H1 (cell line): ENCODE results near the gene F3. TPM values are rescaled to one million over a fixed set of nuclear protein-coding genes. Genes with fewer than 3 reads are reported as not detected.

Experiments
- CTCF ChIA-PET: fragments of 300-600 bp; sonication (Branson Sonifier 250); formaldehyde crosslinking; loops from one replicate; lab custom pipeline; 2021; ENCODE audit not compliant: partially characterized antibody; lab: Charles Lee
- POLR2A ChIA-PET: fragments of 300-600 bp; sonication (Branson Sonifier 250); formaldehyde crosslinking; loops from one replicate; lab custom pipeline; 2021; ENCODE audit warnings: inconsistent platforms; ENCODE audit not compliant: partially characterized antibody; lab: Charles Lee
- DNase-seq, 2 experiments: peaks; one replicate each; pipeline versions ENCODE4 v3.0.0 to v3.0.0-alpha.2; 2010 to 2022; ENCODE audit warnings: low spot score in 2 of 2, low read depth in 1 of 2, mixed read lengths in 1 of 2
- FAIRE-seq: peaks from 2 replicates; lab custom pipeline; 2011; peaks lifted over from hg19 to GRCh38; lab: Jason Lieb, UNC
- H2AFZ ChIP-seq: 2 replicates; pipeline ENCODE4 v1.8.1; 2012; ENCODE audit warnings: low read length, inconsistent platforms
- H2AK5ac ChIP-seq: 2 replicates; pipeline ENCODE4 v1.6.1; 2013; ENCODE audit warnings: low read depth, low read length
- H2BK120ac ChIP-seq: replicated peaks from 2 replicates; pipeline ENCODE3; 2013; ENCODE audit warnings: low read depth, low read length, inconsistent platforms
- H2BK12ac ChIP-seq: 2 replicates; pipeline ENCODE4 v1.6.1; 2013; ENCODE audit warnings: low read depth, low read length
- H2BK15ac ChIP-seq: 2 replicates; pipeline ENCODE4 v1.6.1; 2013; ENCODE audit warnings: low read length
- H2BK20ac ChIP-seq: 2 replicates; pipeline ENCODE4 v1.6.1; 2013; ENCODE audit warnings: low read length
- H2BK5ac ChIP-seq: 2 replicates; pipeline ENCODE4 v1.6.1; 2013; ENCODE audit warnings: low read depth, low read length
- H3K14ac ChIP-seq: 2 replicates; pipeline ENCODE4 v1.6.1; 2013; ENCODE audit warnings: inconsistent platforms; ENCODE audit not compliant: insufficient read length
- H3K18ac ChIP-seq: 2 replicates; pipeline ENCODE4 v1.6.1; 2013; ENCODE audit warnings: low read length; ENCODE audit errors: extremely low read depth
- H3K23ac ChIP-seq: 2 replicates; pipeline ENCODE4 v1.6.1; 2013; ENCODE audit warnings: inconsistent platforms; ENCODE audit not compliant: insufficient read length
- H3K23me2 ChIP-seq: 2 replicates; pipeline ENCODE4 v1.6.1; 2013; ENCODE audit warnings: low read depth, low read length
- H3K27ac ChIP-seq: 2 replicates; pipeline ENCODE4 v1.6.1; 2011; ENCODE audit warnings: low read depth, low read length, inconsistent platforms
- H3K27me3 ChIP-seq, 4 experiments: replicated peaks in 1 of 4; 1 replicate in 1 of 4; 2 replicates in 3 of 4; pipeline versions ENCODE4 v1.6.1 to v1.8.1; 2011 to 2013; ENCODE audit warnings: low read length in 3 of 4, mild to moderate bottlenecking in 3 of 4, inconsistent platforms in 2 of 4, mixed read lengths in 2 of 4, moderate library complexity in 1 of 4; ENCODE audit not compliant: control insufficient read depth in 3 of 4, insufficient read depth in 3 of 4; ENCODE audit errors: extremely low read depth in 1 of 4
- H3K36me3 ChIP-seq, 4 experiments: 2 replicates each; pipeline versions ENCODE4 v1.6.1 to v1.8.1; 2011 to 2013; ENCODE audit warnings: mild to moderate bottlenecking in 4 of 4, low read length in 3 of 4, moderate library complexity in 2 of 4, control low read depth in 1 of 4, inconsistent platforms in 1 of 4; ENCODE audit not compliant: insufficient read depth in 4 of 4, control insufficient read depth in 2 of 4
- H3K4ac ChIP-seq: replicated peaks from 2 replicates; pipeline ENCODE3; 2013; ENCODE audit warnings: low read length, low read depth, mixed read lengths, inconsistent platforms; ENCODE audit not compliant: insufficient read length
- H3K4me1 ChIP-seq, 4 experiments: replicated peaks in 1 of 4; 1 replicate in 1 of 4; 2 replicates in 3 of 4; pipeline versions ENCODE4 v1.6.1 to v1.8.1; 2011 to 2013; ENCODE audit warnings: low read length in 3 of 4, inconsistent platforms in 2 of 4, mixed read lengths in 1 of 4; ENCODE audit not compliant: insufficient read depth in 4 of 4, control insufficient read depth in 3 of 4
- H3K4me2 ChIP-seq, 2 experiments: 2 replicates each; pipeline versions ENCODE4 v1.6.1 to v1.8.1; 2011 to 2013; ENCODE audit warnings: low read depth in 2 of 2, low read length in 2 of 2, control low read depth in 1 of 2, inconsistent platforms in 1 of 2, mild to moderate bottlenecking in 1 of 2; ENCODE audit not compliant: insufficient read depth in 1 of 2
- H3K4me3 ChIP-seq, 4 experiments: fragments of 200-600, 300-600 bp in 1 of 4; sonication (generic), shearing (Covaris generic), sonication (Bioruptor Twin) in 1 of 4; 2 replicates each; pipeline versions ENCODE4 v1.5.1 to v1.8.1; 2011 to 2016; ENCODE audit warnings: low read length in 4 of 4, low read depth in 3 of 4, control low read depth in 2 of 4, inconsistent platforms in 2 of 4, mild to moderate bottlenecking in 2 of 4, mixed read lengths in 1 of 4, moderate library complexity in 1 of 4; ENCODE audit not compliant: insufficient read depth in 2 of 4; ENCODE audit errors: extremely low read depth in 1 of 4
- H3K56ac ChIP-seq: replicated peaks from 2 replicates; pipeline ENCODE3; 2013; ENCODE audit warnings: low read depth, mild to moderate bottlenecking, mixed read lengths, low read length, inconsistent platforms; ENCODE audit not compliant: insufficient read length
- H3K79me1 ChIP-seq: 2 replicates; pipeline ENCODE4 v1.6.1; 2013; ENCODE audit warnings: low read depth, low read length, control low read depth
- H3K79me2 ChIP-seq, 2 experiments: 2 replicates each; pipeline versions ENCODE4 v1.6.1 to v1.8.1; 2012 to 2013; ENCODE audit warnings: low read length in 2 of 2, mild to moderate bottlenecking in 2 of 2, inconsistent platforms in 1 of 2; ENCODE audit not compliant: insufficient read depth in 2 of 2, control insufficient read depth in 1 of 2
- H3K9ac ChIP-seq, 4 experiments: replicated peaks in 1 of 4; 1 replicate in 1 of 4; 2 replicates in 3 of 4; pipeline versions ENCODE4 v1.6.1 to v1.8.1; 2011 to 2013; ENCODE audit warnings: low read depth in 3 of 4, low read length in 3 of 4, control low read depth in 2 of 4, mild to moderate bottlenecking in 2 of 4, moderate library complexity in 2 of 4, inconsistent platforms in 1 of 4; ENCODE audit errors: extremely low read depth in 1 of 4
- H3K9me3 ChIP-seq, 2 experiments: 2 replicates each; pipeline versions ENCODE4 v1.6.1 to v1.8.1; 2012 to 2013; ENCODE audit warnings: mild to moderate bottlenecking in 2 of 2, moderate library complexity in 2 of 2, control low read depth in 1 of 2, inconsistent platforms in 1 of 2, low read depth in 1 of 2, low read length in 1 of 2, mixed read lengths in 1 of 2; ENCODE audit not compliant: insufficient read depth in 2 of 2
- H4K20me1 ChIP-seq, 2 experiments: replicated peaks in 1 of 2; 2 replicates each; pipeline versions ENCODE3 to v1.8.1; 2011 to 2013; ENCODE audit warnings: inconsistent platforms in 2 of 2, low read length in 2 of 2, mild to moderate bottlenecking in 1 of 2; ENCODE audit not compliant: insufficient read depth in 2 of 2, control insufficient read depth in 1 of 2
- H4K5ac ChIP-seq: 2 replicates; pipeline ENCODE4 v1.6.1; 2013; ENCODE audit warnings: low read length, low read depth, mixed read lengths, inconsistent platforms; ENCODE audit not compliant: insufficient read length
- H4K8ac ChIP-seq: 2 replicates; pipeline ENCODE4 v1.8.0; 2013; ENCODE audit warnings: mild to moderate bottlenecking, moderate library complexity, low read length, inconsistent platforms; ENCODE audit not compliant: insufficient read depth; ENCODE audit errors: extremely low read depth
- H4K91ac ChIP-seq: replicated peaks from 2 replicates; pipeline ENCODE3; 2013; ENCODE audit warnings: low read length, mixed read lengths, inconsistent platforms; ENCODE audit not compliant: insufficient read length
- CREB1 ChIP-seq: IDR thresholded peaks from 2 replicates; pipeline ENCODE4 v1.6.1; 2012; ENCODE audit warnings: inconsistent platforms
- JUND ChIP-seq: IDR thresholded peaks from 2 replicates; pipeline ENCODE4 v1.6.1; 2011; ENCODE audit warnings: mild to moderate bottlenecking, improper control_type of control experiment, low read length
- RFX5 ChIP-seq: IDR thresholded peaks from 2 replicates; pipeline ENCODE4 v1.6.1; 2011; ENCODE audit warnings: low read depth, low read length, improper control_type of control experiment, borderline replicate concordance
- SIX5 ChIP-seq: IDR thresholded peaks from 2 replicates; pipeline ENCODE4 v1.6.1; 2011; ENCODE audit warnings: mild to moderate bottlenecking, low read depth, low read length
- WGBS, 2 experiments: shearing (Covaris generic) in 1 of 2; methylation state at CpG; one replicate each; pipeline versions ENCODE4 v1.1.6 to v1.1.7; 2013 to 2015; ENCODE audit warnings: low lambda C conversion rate in 2 of 2, mixed read lengths in 2 of 2, inconsistent platforms in 1 of 2, low coverage in 1 of 2, missing lambda C conversion rate in 1 of 2; ENCODE audit not compliant: insufficient replicate concordance in 2 of 2, insufficient coverage in 1 of 2, insufficient read length in 1 of 2; ENCODE audit errors: extremely low coverage in 1 of 2, missing lambda C conversion rate in 1 of 2; 5-methylcytosine and 5-hydroxymethylcytosine counted together
- polyA plus RNA-seq, 7 experiments: library from polyadenylated mRNA; depleted of rRNA in 3 of 7; stranded (reverse) in 5 of 7; unstranded in 2 of 7; fragments of >200 nt in 5 of 7; fragments of 200-250 nt in 2 of 7; gene quantifications; 1 replicate in 5 of 7; 2 replicates in 1 of 7; 4 replicates in 1 of 7; pipeline versions ENCODE4 v1.2.1 to v1.2.3, GENCODE V29; 2011 to 2013; ENCODE audit warnings: missing spikeins in 2 of 7, mixed read lengths in 2 of 7
- total RNA-seq: library from RNA; stranded (reverse); fragmentation: NEBNext Ultra II Directional; extraction: Animal tissue kit (Norgen Biotek cat#: 25700); gene quantifications from 2 replicates; pipeline ENCODE4 v1.2.1, GENCODE V29; 2021
- TF ChIP-seq, protein P1 (sequence below): IDR thresholded peaks from 2 replicates; pipeline ENCODE4 v1.6.1; 2012; ENCODE audit warnings: low read length, inconsistent platforms
- TF ChIP-seq, protein P2 (sequence below): IDR thresholded peaks from 2 replicates; pipeline ENCODE4 v1.6.1; 2011; ENCODE audit warnings: low read depth, mild to moderate bottlenecking, low read length; ENCODE audit not compliant: insufficient read depth

F3 gene
- total and polyA plus RNA-seq, 2 of the 8 experiments (the other 6 are each of a cell fraction or from before 2014, with no cell fraction given), result 2.6 to 8.6 TPM

DNA sequence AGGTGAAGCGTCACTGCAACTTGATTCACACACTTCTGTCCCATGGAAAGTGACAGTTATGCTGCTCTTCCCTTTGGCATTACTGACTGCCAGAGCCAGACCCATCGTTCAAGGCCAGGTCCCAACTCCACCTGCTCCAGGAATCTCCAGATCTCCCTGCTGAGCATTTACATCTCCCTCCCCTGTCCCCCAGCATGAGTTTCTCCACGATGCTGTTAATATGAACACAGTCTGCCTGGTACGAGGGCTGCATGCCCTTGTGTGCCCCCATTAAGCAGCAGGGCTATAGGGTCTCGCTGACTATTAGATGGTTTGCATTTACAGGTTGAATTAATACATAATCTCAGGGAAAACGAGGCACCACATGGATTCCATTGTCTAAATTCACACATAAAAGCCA lies 4.3 kb downstream of the F3 start:
- H3K14ac ChIP-seq, result no peak overlapping the region
- no peak overlapping the region for H2BK20ac ChIP-seq
- H3K27ac ChIP-seq, result no peak overlapping the region
- 76% methylated on average over 6 of the region's 6 CpGs; no CpG with 5 or more reads in 1 of the 2 experiments for WGBS, 2 experiments
- H3K9me3 ChIP-seq, result no peaks in the 10 kb centered on the region
- H3K36me3 ChIP-seq, result peaks cover 2 to 19% (median 11%) of the 10 kb centered on the region in 4 experiments; a peak in 4 of 8 replicates
- peaks cover 0 to 7% of the 10 kb centered on the region in 2 experiments; a peak in 1 of 4 replicates for H3K79me2 ChIP-seq
- peaks cover 0 to 6% (median 2%) of the 10 kb centered on the region in 4 experiments; a peak in 6 of 7 replicates for H3K4me1 ChIP-seq
- no peak overlapping the region for H3K4ac ChIP-seq
- TF ChIP-seq, protein P1, sequence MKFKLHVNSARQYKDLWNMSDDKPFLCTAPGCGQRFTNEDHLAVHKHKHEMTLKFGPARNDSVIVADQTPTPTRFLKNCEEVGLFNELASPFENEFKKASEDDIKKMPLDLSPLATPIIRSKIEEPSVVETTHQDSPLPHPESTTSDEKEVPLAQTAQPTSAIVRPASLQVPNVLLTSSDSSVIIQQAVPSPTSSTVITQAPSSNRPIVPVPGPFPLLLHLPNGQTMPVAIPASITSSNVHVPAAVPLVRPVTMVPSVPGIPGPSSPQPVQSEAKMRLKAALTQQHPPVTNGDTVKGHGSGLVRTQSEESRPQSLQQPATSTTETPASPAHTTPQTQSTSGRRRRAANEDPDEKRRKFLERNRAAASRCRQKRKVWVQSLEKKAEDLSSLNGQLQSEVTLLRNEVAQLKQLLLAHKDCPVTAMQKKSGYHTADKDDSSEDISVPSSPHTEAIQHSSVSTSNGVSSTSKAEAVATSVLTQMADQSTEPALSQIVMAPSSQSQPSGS, result no peak
- TF ChIP-seq, protein P2, sequence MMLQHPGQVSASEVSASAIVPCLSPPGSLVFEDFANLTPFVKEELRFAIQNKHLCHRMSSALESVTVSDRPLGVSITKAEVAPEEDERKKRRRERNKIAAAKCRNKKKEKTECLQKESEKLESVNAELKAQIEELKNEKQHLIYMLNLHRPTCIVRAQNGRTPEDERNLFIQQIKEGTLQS, result no peak
- TF ChIP-seq JUND (no peak), RFX5 (no peak), SIX5 (no peak), CREB1 (no peak)
- H2AK5ac ChIP-seq, result no peak overlapping the region
- H3K56ac ChIP-seq, result no peak overlapping the region
- CTCF ChIA-PET, result interaction anchor here (0.8 to 6.9 kb wide), 5 partner anchors 8 to 269 kb away, joined by 3 to 46 read pairs (median 8); no protein-coding TSS in a partner anchor
- POLR2A ChIA-PET, result no interaction called here
- H2AFZ ChIP-seq, result no peak overlapping the region
- H3K4me2 ChIP-seq, result no peak overlapping the region
- no peak overlapping the region for H2BK15ac ChIP-seq
- no peak overlapping the region for H2BK120ac ChIP-seq
- no peak overlapping the region for H3K4me3 ChIP-seq
- no peak overlapping the region for H3K23ac ChIP-seq
- no peak overlapping the region for H2BK12ac ChIP-seq
- no peak for FAIRE-seq
- H4K5ac ChIP-seq, result no peak overlapping the region
- no peak overlapping the region for H2BK5ac ChIP-seq
- no peak overlapping the region for H4K91ac ChIP-seq
- H3K79me1 ChIP-seq, result no peaks in the 10 kb centered on the region; the same call in 1 of the 2 replicates
- peaks cover 2 to 9% (median 5%) of the 10 kb centered on the region in 4 experiments; a peak in 6 of 7 replicates for H3K27me3 ChIP-seq
- DNase-seq, result no peak
- peaks cover 0 to 9% of the 10 kb centered on the region in 2 experiments for H4K20me1 ChIP-seq
- no peak overlapping the region for H3K18ac ChIP-seq
- H4K8ac ChIP-seq, result no peak overlapping the region
- no peak overlapping the region for H3K9ac ChIP-seq
- peaks cover 9% of the 10 kb centered on the region for H3K23me2 ChIP-seq
